Stimulated activated naive CD8-positive, alpha-beta T cell treated with anti-CD3 and anti-CD28 coated beads, Interleukin-15, Interleukin-2, amounts not matched to agents 100 ng/mL and 50 ng/mL, for 24 hours (primary cell): ENCODE data around the gene GNG7.

ENCODE experiments used
- H3K27ac Mint-ChIP-seq: one replicate; pipeline ENCODE4 v1.8.0; 2021; ENCODE audit warnings: mild to moderate bottlenecking, mixed read lengths
- H3K27me3 Mint-ChIP-seq: one replicate; pipeline ENCODE4 v1.8.0; 2021; ENCODE audit warnings: mixed read lengths
- H3K36me3 Mint-ChIP-seq: one replicate; pipeline ENCODE4 v1.8.0; 2021; ENCODE audit warnings: low read depth, mixed read lengths
- H3K4me1 Mint-ChIP-seq: one replicate; pipeline ENCODE4 v1.8.0; 2021; ENCODE audit warnings: low read depth, mixed read lengths
- H3K4me3 Mint-ChIP-seq: one replicate; pipeline ENCODE4 v1.8.0; 2021; ENCODE audit warnings: mild to moderate bottlenecking, mixed read lengths
- H3K9me3 Mint-ChIP-seq: one replicate; pipeline ENCODE4 v1.8.0; 2021; ENCODE audit warnings: mixed read lengths

Gene GNG7

DNA sequence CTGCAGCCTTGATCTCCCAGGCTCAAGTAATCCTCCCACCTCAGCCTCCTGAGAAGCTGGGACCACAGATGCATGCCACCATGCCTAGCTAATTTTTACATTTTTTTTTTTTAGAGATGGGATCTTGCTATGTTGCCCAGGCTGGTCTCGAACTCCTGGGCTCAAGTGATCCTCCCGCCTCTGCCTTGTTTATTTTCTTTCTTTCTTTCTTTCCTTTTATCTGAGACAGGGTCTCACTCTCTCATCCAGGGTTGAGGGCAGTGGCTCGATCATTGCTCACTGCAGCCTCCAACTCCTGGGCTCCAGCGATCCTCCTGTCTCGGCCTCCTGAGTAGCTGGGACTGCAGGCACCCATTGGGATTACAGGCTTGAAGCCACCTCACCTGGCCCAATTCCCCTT, 3.8 kb upstream of the GNG7 start:
- no peak overlapping the region for H3K4me3 Mint-ChIP-seq
- no peak overlapping the region for H3K27ac Mint-ChIP-seq
- no peaks in the 10 kb centered on the region for H3K36me3 Mint-ChIP-seq
- H3K4me1 Mint-ChIP-seq: peaks cover 6% of the 10 kb centered on the region
- H3K27me3 Mint-ChIP-seq: no peaks in the 10 kb centered on the region
- no peaks in the 10 kb centered on the region for H3K9me3 Mint-ChIP-seq

DNA sequence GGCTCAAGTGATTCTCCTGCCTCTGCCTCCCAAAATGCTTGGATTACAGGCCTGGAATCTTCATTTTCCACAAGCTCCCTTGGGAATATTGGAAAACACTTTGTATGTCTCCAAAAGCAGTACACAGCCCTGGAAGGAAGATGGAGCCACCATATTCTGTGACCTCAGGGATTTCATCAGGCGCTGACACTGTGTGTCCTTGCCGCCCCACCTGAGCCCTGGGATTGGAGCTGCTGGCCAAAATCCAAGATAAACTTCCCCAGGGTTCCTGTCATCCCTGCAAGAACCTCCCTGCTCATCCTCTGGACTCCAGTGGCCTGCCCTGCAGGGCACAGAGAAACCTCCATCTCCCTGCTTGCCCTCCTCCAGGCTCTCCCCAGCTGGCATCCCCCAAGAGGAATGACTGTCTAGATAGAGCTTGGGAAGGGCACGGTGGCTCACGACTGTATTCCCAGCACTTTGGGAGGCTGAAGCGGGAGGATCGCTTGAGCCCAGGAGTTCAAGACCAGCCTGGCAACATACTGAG, 1.3 kb upstream of the GNG7 start:
- H3K27ac Mint-ChIP-seq: no peak overlapping the region

DNA sequence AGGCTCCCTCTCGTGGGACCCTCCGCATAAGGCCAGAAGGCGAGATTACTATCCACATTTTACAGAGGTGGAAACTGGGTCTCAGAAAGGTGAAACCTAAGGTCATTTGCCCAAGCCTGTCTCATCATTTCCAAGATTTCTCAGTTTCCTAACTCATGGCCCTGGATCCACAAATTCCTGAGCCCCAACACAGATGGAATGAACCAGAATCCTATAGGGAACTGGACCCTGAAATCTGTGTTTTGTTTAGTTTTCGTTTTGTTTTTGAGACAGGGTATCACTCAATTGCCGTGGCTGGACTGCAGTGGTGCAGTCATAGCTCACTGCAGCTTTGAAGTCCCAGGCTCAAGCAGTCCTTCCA, 563 bp upstream of the GNG7 start:
- peak overlapping the region; percentile 62 for H3K4me3 Mint-ChIP-seq
- H3K9me3 Mint-ChIP-seq: no peaks in the 10 kb centered on the region
- peaks cover 22% of the 10 kb centered on the region for H3K4me1 Mint-ChIP-seq
- no peaks in the 10 kb centered on the region for H3K36me3 Mint-ChIP-seq
- H3K27me3 Mint-ChIP-seq: no peaks in the 10 kb centered on the region
- no peak overlapping the region for H3K27ac Mint-ChIP-seq

More for the DNA sequence above, 1.3 kb upstream of the GNG7 start:
- Mint-ChIP-seq H3K4me3 (no peak overlapping the region), H3K4me1 (peaks cover 18% of the 10 kb centered on the region), H3K27me3 (no peaks in the 10 kb centered on the region), H3K36me3 (no peaks in the 10 kb centered on the region), H3K9me3 (no peaks in the 10 kb centered on the region)

DNA sequence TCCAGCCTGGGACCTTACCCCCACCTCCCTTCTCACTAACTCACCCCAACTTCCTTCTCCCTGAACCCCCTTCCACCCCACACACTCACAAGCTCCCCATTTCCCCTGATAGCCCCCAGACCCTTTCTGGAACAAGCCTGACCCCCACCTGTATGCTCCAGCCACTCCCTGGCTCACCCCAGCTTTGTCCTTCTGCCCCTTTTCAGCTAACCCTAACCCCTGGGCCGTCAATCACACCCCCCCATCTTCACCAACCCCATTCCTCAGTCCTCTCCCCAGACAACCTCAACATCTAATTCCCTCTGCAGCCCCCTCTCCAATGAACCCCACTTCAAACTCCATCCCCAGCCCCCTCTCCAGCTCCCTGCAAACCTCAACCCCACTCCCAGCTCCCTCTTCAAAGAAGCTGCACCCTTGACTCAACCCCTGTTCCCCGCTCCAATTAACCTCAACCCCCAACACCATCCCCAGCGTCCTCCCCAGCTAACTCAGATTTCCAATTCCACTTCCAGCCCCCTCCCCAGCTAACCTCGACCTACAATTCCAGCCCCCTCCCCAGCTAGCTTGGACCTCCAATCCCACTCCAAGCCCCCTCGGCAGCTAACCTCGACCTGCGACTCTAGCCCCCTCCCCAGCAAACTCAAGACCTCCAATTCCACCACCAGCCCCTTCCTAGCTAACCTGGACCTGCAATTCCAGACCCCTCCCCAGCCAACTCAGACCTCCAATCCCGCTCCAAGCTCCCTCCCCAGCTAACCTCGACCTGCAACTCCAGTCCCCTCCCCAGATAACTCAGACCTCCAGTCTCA, 929 bp downstream of the GNG7 start:
- peak overlapping the region; percentile 8 for H3K4me3 Mint-ChIP-seq
- no peaks in the 10 kb centered on the region for H3K9me3 Mint-ChIP-seq
- H3K36me3 Mint-ChIP-seq: no peaks in the 10 kb centered on the region
- no peaks in the 10 kb centered on the region for H3K27me3 Mint-ChIP-seq
- no peak overlapping the region for H3K27ac Mint-ChIP-seq
- H3K4me1 Mint-ChIP-seq: peaks cover 25% of the 10 kb centered on the region

DNA sequence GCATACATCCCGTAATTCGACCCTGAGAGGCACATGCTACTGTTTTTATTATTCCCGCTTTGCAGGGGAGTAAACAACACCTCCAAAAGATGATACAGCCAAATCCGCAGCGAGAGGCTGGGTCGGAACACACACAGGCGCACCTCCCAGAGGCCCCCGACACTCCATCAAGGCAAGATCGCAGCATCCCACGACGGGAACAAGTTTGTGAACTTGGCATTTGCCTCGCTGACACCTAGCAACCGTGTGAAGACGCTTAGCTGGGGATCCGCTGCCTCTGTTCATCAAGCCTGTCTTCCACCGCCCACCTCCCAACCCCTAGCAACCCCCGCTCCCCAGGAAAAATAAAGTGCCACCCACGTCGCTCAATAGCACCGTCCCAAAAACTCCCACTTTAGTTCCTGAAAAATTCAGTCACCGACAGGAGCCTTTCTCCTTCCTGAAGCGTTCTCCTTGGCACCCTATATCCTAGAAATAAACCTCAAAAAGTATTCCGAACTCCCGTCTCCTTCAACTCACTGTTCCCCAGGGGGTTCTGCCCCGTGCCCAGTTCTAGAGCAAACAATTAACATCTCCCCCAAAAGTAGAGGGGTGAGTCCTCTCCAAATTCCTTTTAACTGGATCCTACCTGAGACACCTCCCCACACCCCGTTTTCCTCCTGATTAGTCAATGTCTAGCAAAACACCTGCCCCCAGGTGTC, 1.7 kb downstream of the GNG7 start:
- Mint-ChIP-seq H3K9me3 (no peaks in the 10 kb centered on the region), H3K27ac (no peak overlapping the region), H3K4me1 (peaks cover 28% of the 10 kb centered on the region), H3K4me3 (peak overlapping the region; percentile 8), H3K36me3 (no peaks in the 10 kb centered on the region), H3K27me3 (no peaks in the 10 kb centered on the region)

DNA sequence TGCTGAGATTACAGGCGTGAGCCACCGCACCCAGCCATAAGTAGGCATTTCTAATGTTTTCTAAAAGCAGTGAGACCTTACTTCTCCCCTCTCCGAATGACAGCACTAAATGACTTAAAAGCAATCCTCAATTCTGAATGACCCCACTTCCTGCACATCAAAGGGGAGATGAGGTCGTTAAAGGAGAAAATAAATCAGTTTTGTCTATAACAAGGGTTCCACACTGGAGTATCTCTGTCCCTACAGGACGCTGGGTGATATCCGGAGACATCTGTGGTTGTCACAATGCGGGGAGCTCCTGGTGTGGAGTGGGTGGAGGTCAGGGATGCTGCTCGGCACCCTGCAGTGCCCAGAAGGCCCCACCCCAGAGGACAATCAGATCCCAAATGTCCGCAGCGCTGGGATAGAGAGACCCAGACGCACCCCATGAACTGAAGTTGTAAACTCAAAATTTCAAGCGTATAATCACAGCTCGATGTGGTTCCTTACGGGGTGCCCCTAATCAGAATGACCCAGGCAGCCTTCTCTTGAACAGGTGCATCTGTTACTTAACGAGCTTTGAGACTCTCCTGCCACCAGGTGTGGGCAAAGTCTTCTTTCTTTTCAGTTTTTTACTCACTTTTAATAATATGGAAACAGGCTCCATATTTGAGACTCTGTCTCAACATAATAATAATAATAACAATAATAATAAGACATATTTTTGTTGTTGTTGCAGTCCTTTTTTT, 2.9 kb downstream of the GNG7 start:
- H3K27me3 Mint-ChIP-seq: no peaks in the 10 kb centered on the region
- no peaks in the 10 kb centered on the region for H3K36me3 Mint-ChIP-seq
- peaks cover 31% of the 10 kb centered on the region for H3K4me1 Mint-ChIP-seq
- no peaks in the 10 kb centered on the region for H3K9me3 Mint-ChIP-seq
- no peak overlapping the region for H3K27ac Mint-ChIP-seq
- no peak overlapping the region for H3K4me3 Mint-ChIP-seq

DNA sequence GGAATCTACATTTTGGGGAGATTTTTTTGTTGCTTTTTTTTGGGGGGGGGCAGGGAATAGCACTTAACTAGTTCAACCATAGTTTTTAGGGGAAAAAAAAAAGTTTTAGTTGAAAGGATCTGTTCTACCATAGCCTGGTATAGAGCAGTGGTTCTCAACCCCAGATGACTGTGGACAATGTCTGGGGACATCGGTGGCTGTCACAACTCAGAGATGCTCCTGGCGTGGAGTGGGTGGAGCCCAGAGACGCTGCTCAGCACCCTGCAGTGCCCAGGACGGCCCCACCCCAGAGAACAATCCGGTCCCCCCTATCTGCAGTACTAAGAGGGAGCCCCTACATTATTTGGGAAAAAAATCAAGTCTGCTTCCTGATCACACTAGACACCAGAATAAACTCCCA, 8.3 kb downstream of the GNG7 start:
- H3K9me3 Mint-ChIP-seq: no peaks in the 10 kb centered on the region
- H3K36me3 Mint-ChIP-seq: no peaks in the 10 kb centered on the region
- H3K4me1 Mint-ChIP-seq: peaks cover 19% of the 10 kb centered on the region
- H3K27me3 Mint-ChIP-seq: no peaks in the 10 kb centered on the region
- H3K4me3 Mint-ChIP-seq: no peak overlapping the region
- H3K27ac Mint-ChIP-seq: no peak overlapping the region

DNA sequence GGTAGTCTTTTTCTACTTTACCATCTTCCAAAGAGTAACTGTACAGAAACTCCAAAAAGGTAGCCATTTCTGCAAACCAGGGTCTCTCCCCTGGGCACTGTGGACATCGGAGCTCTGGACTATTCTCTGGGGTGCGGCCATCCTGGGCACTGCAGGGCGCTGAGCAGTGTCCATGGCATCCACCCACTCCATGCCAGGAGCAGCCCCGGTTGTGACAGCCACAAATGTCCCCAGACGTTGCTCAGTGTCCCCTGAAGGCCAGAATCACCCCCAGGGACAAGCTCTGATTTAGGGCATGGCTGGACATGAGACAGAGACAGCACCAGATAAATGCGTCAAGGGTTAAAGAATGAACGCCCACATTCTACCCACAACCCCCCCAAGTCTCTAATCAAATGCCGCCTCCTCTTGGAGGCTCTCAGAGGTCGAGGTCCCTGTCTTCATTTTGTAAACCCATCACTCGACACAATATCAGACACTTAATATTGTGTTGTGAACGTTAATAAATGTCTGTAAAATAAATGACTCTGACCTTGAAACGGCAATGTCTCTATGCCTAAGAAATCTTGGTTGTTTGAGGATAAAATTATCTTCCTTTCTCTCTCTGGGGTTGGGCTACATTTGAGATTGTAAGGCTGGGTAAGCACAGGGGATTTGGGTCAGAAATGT, 8.9 kb downstream of the GNG7 start:
- Mint-ChIP-seq H3K27me3 (no peaks in the 10 kb centered on the region), H3K36me3 (no peaks in the 10 kb centered on the region), H3K4me3 (no peak overlapping the region), H3K4me1 (peaks cover 15% of the 10 kb centered on the region), H3K9me3 (no peaks in the 10 kb centered on the region), H3K27ac (no peak overlapping the region)

DNA sequence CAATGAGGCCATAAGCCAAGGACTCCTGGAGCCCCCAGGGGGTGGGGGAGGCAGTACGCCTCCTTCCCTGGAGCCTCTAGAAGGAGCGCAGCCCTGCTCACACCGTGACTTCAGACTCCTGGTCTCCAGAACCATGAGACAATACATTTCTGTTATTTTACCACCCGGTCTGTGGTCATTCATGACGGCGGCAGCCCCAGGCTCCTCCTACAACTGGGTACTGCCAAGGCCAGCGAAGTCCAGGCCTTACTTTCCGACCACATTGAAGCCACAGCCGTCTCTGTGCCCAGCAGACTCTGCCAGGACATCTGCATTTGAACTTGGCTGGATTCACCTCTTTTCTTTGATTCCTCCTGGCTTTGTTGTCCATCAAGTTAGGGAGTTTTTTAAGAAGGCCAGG, 10.5 kb downstream of the GNG7 start:
- Mint-ChIP-seq H3K36me3 (no peaks in the 10 kb centered on the region), H3K27me3 (no peaks in the 10 kb centered on the region), H3K9me3 (no peaks in the 10 kb centered on the region), H3K27ac (no peak overlapping the region), H3K4me1 (peaks cover 10% of the 10 kb centered on the region), H3K4me3 (no peak overlapping the region)

DNA sequence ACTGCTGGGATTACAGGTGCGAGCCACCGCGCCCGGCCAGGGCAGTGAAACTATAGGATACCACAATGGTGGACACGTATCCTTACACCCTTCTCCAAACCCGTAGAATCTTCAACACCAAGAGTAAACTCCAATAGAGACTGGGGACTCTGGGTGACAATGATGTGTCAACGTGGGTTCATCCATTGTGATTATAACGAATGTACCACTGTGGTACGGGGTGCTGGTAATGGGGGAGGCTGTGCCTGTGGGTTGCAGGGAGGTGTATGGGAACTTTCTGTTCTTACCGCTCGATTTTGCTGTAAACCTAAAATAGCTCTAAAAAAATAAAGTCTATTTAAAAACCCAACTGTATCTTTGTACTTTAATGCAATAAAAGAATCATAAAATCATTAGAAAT, 11.6 kb downstream of the GNG7 start:
- Mint-ChIP-seq H3K9me3 (no peaks in the 10 kb centered on the region), H3K4me3 (no peak overlapping the region), H3K36me3 (no peaks in the 10 kb centered on the region), H3K27ac (no peak overlapping the region), H3K27me3 (no peaks in the 10 kb centered on the region), H3K4me1 (peaks cover 7% of the 10 kb centered on the region)

DNA sequence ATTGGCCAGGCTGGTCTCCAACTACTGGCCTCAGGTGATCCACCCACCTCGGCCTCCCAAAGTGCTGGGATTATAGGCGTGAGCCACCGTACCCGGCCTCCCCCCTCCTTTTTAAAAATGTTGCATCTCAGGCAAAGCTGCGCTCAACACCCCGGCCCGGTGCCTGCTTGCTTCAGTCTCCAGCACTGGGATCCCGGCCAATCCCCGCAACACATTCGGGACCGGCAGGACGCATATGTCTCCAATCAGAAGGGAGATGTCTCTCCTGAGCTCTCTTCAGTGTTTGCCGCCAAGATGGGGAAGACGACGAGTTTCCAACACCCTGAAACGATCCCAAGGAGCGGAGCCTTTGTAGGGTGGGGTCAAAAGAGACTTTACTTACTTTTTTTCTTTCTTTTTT, 16.1 kb downstream of the GNG7 start:
- H3K27ac Mint-ChIP-seq: no peak overlapping the region
- no peaks in the 10 kb centered on the region for H3K9me3 Mint-ChIP-seq
- H3K4me3 Mint-ChIP-seq: no peak overlapping the region
- H3K4me1 Mint-ChIP-seq: peaks cover 4% of the 10 kb centered on the region
- H3K36me3 Mint-ChIP-seq: no peaks in the 10 kb centered on the region
- no peaks in the 10 kb centered on the region for H3K27me3 Mint-ChIP-seq

DNA sequence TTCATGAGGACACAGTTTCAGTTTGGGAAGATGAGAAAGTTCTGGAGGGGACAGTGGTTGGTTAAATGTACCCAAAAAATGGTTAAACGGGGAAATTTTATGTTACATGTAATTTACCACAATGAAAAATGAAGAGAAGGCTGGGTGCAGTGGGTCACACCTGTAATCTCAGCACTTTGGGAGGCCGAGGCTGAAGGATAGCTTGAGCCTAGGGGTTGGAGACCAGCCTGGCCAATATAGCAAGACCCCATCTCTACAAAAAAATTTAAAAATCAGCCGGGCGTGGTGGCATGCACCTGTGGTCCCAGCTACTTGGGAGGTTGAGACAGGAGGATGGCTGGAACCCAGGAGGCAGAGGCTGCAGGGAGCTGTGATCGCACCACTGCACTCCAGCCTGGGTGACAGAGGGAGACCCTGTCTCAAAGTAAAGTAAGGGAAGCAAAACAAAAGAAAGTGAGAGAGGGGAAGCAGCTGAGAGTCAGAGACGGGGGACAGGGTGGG, 17.2 kb downstream of the GNG7 start:
- H3K27ac Mint-ChIP-seq: no peak overlapping the region
- no peak overlapping the region for H3K4me3 Mint-ChIP-seq
- no peaks in the 10 kb centered on the region for H3K27me3 Mint-ChIP-seq
- peaks cover 5% of the 10 kb centered on the region for H3K4me1 Mint-ChIP-seq
- no peaks in the 10 kb centered on the region for H3K9me3 Mint-ChIP-seq
- H3K36me3 Mint-ChIP-seq: no peaks in the 10 kb centered on the region

DNA sequence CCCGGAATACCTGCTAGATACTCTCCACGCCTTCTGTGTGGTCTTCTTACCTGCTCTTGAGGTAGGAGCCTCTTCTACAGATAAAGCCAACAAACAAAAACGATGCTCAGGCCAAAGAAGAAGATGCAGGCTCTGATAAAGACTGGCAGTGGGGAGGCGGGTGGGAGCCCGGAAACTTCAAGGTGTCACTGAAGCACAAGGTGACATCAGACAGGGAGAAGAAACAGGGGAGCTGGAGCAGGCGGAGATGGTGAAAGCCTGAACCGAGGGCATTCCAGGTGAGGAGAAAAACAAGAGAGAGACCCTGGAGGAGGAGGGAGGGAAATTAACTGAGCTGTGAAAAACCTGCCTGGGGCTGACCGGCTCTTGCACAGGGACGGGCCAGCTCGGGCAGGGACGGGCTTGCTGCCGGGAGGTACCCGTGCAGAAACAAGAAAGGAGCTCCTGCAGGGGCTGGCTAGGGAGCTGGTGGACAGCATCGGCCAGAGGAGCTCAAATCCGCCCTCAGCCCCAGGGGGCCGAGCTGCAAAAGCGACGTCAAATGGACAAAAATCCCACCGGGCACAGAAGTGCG, 19.0 kb downstream of the GNG7 start:
- Mint-ChIP-seq H3K27me3 (no peaks in the 10 kb centered on the region), H3K36me3 (no peaks in the 10 kb centered on the region), H3K4me3 (no peak overlapping the region), H3K9me3 (no peaks in the 10 kb centered on the region), H3K27ac (no peak overlapping the region), H3K4me1 (peaks cover 5% of the 10 kb centered on the region)

DNA sequence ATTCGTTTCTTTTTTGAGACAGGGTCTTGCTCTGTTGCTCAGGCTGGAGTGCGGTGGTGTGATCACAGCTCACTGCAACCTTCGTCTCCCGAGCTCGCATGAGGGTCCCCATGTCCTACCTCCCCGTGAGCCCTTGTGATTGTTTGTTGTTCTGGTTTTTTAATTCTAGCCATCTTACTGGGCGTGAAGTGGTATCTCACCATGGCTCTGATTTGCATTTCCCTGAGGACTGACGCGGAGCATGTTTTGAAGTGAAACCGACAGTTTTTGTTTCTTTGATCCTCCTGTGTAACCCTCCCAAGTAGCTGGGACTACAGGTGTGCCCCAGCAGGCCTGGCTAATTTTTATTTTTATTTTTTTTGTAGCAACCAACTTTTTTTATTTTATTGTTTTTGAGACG, 21.7 kb downstream of the GNG7 start:
- Mint-ChIP-seq H3K36me3 (peaks cover 4% of the 10 kb centered on the region), H3K27me3 (no peaks in the 10 kb centered on the region), H3K27ac (peak overlapping the region; percentile 77), H3K4me3 (peak overlapping the region; percentile 7), H3K4me1 (peaks cover 5% of the 10 kb centered on the region), H3K9me3 (no peaks in the 10 kb centered on the region)
